Transverse colon (tissue), 3 donors: ENCODE data around the gene ZNF521.

Source experiments
- EP300 ChIP-seq: sonication (generic); formaldehyde crosslinking; IDR thresholded peaks from one replicate; pipeline ENCODE4 v1.6.1; 2017; ENCODE audit warnings: antibody characterized with exemption, low read depth
- POLR2A ChIP-seq: fragments of 450-650 bp; IDR thresholded peaks from one replicate; pipeline ENCODE4 v1.6.1; 2016; ENCODE audit warnings: antibody characterized with exemption, mild to moderate bottlenecking, moderate library complexity
- TF ChIP-seq, protein P1 (sequence below), 5 experiments: fragments of 200-600 bp in 3 of 5; fragments of 450-650 bp in 2 of 5; sonication (generic) in 3 of 5; IDR thresholded peaks; 1 replicate in 2 of 5; 2 replicates in 3 of 5; pipeline ENCODE4 v1.5.1; 2016 to 2017; ENCODE audit warnings: antibody characterized with exemption in 5 of 5, inconsistent platforms in 3 of 5, mild to moderate bottlenecking in 2 of 5, moderate library complexity in 1 of 5

DNA sequence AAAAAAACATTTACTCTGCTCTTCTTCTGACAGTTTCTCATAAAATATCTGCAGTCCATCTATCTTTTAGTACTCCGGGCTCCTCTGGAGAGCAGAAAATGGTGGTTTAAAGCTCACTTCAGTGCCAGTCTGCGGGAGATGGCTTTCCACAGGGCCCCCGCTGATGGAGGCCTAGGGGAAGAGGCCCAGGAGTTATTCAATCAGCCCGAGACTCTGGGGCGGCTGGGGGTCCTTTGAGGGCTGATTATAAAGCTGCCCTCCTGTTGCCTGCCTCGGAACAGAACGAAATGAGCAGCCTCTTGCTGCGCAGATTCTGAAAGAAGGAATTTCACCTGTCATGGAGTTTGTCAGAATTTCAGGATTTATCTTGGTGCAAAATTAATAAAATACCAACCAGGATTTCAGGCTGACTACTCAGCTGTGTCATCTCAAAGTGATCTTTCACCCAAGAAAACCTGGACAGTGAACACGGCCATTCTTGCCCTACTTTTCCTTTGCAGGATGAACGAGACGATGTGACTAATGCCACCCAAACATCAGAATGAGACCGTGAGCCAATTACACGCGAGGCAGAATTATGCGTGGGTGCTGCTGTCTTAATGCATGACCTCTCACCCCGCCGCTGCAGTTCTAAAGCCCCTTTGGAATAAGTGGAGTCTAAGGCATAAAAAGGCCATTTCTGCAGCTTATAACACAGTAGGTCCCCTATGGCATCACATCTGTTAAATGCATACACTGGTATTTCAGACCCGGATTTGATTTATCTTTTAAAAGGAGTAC lies 273.8 kb downstream of the ZNF521 start:
- TF ChIP-seq EP300 (no peak), POLR2A (no peak)
- TF ChIP-seq, protein P1, sequence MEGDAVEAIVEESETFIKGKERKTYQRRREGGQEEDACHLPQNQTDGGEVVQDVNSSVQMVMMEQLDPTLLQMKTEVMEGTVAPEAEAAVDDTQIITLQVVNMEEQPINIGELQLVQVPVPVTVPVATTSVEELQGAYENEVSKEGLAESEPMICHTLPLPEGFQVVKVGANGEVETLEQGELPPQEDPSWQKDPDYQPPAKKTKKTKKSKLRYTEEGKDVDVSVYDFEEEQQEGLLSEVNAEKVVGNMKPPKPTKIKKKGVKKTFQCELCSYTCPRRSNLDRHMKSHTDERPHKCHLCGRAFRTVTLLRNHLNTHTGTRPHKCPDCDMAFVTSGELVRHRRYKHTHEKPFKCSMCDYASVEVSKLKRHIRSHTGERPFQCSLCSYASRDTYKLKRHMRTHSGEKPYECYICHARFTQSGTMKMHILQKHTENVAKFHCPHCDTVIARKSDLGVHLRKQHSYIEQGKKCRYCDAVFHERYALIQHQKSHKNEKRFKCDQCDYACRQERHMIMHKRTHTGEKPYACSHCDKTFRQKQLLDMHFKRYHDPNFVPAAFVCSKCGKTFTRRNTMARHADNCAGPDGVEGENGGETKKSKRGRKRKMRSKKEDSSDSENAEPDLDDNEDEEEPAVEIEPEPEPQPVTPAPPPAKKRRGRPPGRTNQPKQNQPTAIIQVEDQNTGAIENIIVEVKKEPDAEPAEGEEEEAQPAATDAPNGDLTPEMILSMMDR (IDR thresholded peaks at IDR 0.05): no peak
